NCI-H774 (cell line): ENCODE results near the gene ABR.
"Not testable (repeated sequence)": the region's sequence is repeated elsewhere in the genome, so short reads cannot be mapped to it uniquely, and the experiment has no call there.

Experiments
- DNase-seq: peaks from one replicate; lab custom pipeline; 2025; lab: John Stamatoyannopoulos, UW

Gene ABR

DNA sequence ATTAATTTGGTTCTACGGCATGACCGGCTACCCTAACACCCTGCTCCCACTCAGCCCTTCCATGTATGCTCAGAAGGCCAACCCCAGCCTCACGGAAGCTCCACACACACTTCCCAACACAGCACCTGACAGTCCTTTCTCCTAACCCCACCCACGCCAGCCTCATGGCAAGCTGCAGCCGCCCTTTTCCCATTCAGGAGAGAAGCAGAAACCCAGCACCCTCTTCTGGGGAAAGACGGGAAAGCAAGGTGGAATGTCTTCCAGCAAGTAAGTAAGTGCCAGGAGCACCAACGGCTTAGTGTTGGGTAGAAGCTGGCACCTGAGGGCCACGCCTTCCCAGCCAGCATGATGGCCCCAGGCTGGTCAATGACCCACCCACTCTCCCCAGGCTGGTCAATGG, 32.1 kb downstream of the ABR start:
- DNase-seq = no peak

DNA sequence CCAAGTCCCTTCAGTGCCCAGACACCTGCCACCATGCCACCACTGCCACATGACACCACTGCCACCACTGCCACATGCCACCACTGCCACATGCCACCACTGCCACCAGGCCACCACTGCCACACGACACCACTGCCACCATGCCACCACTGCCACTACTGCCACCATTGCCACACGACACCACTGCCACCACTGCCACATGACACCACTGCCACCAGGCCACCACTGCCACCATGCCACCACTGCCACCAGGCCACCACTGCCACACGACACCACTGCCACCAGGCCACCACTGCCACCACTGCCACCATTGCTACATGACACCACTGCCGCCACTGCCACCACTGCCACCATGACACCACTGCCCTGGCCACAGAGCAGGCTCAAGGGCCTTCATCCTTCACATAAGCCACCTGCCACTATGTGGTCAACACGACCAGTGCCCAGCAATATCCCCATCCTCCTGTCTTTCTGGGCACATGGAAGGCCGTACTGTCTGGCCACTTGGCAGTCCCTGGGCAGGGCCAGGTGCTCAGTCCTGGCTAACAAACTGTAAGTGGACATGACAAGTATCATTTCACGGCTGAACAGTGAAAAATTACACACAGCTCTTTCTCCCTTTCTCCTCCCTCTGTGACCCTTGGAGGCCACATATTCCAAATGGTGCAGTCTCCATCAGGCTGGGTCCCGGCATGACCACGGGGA, 33.1 kb downstream of the ABR start:
- DNase-seq = no peak

DNA sequence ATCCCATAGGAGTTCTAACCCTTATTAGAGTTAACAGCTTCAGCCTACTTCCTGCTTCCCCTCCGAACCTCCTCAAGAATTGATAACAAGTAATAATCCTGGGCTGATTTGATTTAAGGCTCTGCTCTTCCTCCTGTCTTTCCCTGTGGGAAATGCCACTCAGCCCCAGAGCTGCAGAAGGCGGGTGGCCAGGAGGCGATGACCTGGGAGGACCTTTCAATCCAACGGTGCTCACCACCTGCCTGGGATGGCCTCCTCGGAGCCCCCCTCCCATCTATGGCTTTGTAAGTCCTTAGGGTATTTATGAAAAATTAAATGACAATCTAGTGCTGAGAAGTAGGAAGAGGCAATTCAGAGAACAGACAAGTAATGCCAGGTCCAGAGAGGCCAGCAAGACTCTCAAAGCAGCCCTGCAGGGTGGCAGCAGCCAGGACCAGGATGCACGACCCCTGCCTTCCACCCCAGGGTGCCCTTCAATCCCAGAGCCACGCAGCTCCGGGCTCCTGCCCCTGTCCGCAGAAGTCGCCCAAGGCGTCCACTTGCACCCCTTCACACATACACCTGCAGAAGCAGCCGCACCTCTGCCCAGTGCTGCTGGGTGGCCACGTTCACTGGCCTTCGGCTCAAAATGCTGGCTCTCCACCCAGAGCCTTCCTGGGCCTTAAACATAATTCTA, 34.3 kb downstream of the ABR start:
- DNase-seq = no peak

DNA sequence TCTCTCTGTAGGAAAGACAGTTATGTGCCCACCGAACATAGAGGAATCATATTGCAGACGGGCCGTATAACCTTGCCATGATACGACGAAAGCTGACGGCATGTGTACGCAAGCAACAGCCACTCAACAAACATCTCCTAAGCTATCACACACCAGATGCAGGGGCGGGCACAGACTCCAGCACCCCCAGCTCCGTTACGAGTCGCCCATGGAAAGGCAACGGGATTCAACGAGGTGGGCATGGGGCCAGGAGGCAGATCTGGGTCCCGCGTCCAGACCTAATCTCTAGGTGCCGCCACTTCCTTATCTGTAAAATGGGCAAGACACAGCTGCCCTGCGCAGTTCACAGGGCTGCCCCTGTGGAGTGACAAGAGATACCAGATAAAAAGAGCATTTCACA, 35.6 kb downstream of the ABR start:
- no peak for DNase-seq

DNA sequence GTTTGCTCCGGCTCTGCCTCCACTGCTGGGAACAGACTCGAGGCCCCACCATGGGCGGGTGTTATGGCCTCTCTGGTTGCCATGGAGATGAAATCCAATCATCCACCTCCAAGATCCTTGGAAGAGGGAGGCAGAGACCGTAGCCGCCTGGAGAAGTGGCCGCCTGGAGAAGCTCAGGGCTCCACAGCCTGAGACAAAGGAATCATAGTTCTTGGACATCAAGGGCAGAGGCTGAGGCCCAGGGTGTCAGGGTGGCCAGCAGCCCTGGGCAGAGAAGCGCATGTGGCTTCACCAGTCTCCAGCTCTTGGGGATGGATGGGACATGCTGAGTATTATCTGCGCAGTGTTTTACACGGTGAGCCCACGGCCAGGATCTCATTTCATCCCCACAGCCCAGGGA, 36.2 kb downstream of the ABR start:
- no peak for DNase-seq

DNA sequence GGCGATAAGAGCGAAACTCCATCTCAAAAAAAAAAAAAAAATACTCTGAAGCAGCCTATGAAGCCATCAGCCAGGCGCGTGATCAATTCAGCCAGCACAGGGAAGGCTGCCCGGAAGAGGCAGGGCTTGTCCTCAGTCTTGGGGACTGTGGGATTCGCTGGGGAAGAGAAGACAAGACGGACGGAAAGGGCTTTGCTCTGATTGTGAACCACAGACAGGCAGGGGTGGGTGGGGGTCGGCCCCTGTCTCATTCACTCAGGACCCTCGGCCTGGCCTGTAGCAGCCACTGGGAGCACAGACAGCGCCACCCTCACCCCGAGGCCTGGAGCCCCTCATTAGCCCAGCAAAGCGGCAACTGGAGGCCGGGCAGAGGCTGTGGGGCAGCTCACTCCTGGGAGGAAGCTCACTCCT, 37.2 kb downstream of the ABR start:
- no peak for DNase-seq

DNA sequence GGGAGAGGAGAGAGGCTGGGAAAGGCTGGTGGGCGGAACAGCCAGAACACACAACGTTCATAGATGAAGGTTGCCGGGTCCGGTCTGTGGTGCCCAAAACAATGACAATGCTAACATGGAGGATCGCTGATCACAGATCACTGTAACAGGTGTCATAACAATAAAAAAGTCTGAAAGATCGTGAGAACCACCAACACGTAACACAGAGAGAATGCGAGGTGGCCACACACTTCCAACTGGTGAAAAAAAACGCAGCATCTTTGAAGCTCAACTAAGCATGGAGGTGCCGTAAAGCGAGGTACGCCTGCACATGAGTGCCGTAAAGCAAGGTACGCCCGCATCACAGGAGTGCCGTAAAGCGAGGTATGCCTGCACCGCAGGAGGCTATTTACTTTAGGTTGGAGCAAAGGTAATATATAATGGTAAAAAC, 42.3 kb downstream of the ABR start:
- no peak for DNase-seq

DNA sequence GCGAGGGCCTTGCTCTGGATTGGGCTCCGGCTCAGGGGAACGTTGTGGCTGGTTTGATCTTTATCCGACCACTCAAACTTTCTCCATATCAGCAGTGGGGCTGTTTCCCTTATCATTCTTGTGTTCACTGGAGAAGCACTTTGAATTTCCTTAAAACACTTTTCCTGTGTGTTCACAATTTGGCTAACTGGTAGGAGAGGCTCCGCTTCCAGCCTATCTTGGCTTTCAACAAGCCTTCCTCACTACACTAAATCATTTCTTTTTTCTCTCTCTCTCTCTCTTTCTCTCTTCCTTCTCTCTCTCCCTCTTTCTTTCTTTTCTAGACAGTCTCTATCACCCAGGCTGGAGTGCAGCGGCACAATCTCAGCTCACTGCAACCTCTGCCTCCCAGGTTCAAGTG, 43.0 kb downstream of the ABR start:
- no peak for DNase-seq

DNA sequence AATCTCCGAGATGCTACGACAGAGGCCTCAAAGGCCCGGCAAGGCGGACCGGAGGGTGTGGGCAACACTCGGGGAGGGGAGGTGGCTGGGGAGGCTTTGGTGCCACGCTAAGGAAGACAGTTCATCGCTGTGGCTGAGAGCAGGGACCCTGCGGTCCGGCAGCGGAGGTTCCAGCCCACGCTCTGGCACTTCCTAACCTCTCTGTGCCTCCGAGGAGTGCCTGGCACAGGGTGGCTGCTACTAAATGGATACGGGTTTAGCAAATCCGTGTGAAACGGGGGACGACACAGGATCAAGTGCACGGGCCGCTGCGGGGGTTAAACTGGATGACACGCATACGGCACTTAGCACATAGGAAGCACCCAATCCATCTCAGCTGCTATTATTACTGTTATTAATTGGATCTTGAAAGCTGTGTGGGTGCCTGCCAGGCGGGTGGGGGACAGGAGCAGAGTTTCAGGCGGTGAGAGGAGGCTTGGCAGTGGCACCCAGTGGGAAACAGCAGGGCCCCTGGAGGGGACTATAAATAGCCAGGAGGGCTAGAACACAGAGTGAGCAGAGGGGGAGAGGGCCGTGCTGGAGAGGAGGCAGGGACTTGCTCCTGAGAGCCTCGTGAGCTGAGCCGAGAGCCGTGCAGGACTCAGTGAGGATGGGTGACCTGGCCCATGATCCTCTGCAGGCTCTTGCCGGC, 45.0 kb downstream of the ABR start:
- no peak for DNase-seq

DNA sequence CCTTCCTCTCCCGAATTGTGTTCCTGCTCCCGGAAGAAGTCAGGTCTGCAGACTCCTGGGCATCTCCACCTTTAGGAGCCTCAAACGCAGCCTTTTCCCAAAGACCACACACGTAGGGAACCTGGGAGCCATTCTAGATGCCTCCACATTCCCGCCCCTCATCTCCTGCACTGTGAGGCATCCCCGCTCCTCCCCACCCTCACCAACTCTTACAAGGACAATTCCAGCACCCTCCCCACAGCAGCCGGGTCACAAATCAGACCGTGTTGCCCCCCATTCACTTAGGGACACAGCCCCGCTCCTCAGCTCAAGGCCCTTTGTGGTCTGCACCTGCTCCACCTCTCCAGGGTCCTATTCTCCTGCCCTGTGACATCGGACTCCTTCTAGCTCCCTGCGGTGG, 49.6 kb downstream of the ABR start:
- no peak for DNase-seq

DNA sequence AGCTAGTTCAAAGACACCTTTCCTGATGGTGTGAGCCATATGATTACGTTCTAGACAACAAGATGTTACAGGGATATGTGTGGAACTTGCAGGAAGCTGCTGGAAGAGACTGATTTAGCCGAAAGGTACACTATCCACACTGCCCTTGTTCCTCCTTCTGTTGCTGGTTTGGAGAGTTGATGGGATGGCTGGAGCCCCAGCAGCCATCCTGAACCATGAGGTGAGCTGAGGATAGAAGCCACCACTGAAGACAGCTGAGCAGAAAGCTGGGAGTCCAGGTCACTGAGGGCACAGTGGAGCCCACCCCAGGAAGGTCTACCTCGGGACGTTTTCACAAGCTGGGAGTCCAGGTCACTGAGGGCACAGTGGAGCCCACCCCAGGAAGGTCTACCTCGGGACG, 51.3 kb downstream of the ABR start:
- not testable (repeated sequence) for DNase-seq

DNA sequence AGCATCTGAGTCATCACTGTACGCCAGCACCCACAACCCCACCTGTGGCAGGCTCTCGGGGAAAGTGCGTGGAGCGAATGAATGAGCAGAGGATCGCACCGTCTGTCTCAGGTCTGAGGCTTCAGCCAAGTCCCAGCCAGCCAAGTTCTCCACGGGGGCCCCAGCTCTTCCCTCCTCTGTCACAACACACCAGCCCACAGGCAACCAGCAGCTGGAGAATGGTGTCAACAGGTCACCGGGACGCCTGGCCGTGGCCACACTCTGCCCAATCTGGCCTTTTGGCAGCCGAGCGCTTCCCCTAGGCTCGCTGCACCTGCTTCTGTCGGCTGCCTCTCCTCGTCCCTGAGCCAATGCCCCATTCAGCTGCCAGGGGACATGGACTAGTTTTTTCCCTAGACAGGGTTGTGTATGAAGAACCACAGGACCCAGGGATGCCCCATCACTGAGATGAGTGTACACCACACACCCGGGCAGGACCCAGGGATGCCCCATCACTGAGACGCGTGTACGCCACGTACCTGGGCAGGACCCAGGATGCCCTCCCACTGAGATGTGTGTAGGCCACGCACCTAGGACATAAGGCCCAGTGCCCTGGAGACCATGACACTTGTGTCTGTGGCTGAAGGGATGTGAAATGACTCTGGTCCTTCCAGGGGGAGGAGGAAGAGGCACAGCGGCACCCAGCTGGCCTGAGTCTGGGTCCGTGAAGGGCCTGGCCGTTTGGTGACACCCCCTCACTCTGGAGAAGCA, 52.8 kb downstream of the ABR start:
- DNase-seq = no peak

DNA sequence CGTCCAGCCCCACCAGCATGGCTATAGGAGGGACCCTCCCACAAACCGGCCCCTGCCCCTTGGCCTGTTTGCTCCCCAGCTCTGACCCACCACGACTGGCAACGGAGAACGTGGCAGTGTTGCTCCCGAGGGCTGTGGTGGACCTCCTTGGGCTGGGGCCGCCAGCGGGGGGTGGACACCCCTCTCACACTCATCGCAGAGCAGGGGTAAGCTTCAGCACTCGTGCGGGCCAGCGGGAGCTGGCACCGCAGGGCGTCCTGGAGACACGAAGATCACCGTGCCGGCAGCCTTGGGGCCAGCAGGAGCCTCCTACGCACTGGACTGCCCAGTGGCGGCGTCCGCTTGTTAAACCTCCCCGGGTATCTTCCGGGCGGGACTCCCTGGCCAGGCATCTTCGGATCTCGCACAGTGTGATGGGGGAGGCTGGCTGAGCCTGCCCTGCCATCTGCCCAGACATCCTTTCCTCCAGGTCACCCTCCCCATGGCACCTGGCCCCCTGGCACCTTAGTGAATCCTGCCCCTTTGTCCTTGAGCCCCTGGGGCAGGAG, 53.5 kb downstream of the ABR start:
- DNase-seq = no peak

DNA sequence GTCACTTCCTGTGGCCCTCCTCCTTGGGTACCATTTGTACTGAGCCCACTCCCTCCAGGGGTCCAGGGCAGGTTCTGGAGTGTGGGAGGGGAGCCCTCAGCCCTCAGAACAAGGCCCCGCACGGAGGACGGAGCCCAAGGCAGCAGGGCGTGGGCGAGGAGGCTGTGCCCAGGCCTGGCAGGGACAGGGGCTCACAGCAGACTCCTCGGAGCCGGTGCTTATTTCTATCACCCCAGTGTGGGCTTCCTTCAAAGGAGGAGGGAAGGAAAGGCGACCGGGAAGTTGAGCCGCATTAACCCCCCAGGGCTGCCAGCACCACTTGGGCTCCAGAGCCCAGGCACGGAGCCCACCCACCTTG, 54.0 kb downstream of the ABR start:
- DNase-seq = no peak

DNA sequence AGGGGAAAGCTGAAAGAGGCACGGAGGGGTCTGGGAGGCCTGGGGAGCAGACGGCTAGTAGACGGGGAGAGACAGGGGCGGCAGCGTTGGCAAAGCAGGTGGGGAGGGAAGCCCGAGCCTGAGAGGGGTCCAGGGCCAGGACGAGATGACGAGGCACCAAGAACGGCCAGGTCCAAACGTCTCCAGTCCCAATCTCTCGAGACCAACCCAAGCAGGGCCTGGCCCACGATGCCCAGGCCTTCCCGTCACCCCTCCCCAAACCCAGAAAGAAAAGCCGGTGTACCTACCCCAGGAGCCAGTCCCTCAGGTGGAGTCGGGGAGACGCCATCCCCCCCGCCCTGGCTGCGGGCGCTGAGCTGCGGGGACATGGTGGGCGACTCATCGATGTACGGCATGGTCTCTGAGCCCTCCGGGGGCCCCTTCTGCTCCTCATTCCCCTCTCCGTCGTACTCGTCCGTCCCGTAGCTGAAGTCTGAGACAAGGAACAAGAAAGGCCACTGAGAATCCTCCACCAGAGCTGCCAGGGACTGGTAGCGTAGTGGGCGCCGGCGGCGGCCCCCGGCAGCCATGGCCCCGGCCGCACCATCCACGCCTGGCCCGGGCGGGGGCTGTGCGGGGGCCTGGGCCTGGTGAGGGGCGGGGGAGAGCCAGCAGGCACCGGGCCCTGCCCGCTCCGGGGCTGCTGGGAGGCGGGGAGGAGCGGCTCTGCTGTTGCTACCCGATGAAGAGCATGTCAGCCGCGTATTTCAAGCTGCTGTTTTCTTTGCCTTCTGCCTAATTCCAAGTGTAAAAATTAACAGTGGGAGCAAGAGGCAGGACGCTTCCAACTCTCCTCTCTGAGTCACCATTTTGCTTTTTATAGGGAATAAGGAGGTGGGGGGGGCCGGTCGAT, 54.6 kb downstream of the ABR start:
- no peak for DNase-seq

DNA sequence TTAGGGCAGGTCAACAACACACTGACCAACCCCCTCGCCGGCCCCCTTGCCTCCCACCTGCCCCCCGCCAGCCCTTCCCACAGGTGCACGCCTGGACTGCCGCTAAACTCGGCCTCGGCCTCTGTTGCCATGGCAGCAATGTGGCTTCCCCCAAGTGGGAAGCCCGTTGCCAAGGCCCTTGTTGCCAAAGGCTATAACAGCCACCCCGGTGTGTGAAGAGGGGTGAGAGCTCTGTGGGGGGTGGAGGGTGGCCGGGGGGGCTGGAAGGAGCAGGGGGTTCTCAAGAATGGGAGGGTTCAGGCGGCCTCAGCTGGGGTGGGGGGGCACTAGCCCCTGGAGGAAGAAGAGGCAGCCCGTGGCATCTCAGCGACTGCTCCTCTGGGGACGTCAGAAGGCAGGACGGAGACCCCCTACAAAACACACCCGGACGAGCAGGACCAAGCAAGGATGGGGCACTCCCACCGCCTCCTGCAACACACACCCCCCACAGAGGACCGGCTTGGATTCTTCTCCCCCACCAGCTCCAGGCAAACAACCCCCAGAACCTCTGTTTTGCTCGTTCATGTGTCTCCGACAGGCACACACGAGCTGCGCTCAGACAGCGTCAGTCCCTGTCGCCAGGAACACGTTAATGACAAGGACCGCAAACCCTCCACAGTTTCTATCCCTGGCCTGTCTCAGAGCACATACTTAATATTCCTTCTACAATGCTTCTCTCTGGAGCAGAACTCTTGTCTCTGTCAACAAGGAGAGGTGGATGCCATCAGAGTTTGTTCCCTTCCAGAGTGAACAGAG, 55.7 kb downstream of the ABR start:
- no peak for DNase-seq

DNA sequence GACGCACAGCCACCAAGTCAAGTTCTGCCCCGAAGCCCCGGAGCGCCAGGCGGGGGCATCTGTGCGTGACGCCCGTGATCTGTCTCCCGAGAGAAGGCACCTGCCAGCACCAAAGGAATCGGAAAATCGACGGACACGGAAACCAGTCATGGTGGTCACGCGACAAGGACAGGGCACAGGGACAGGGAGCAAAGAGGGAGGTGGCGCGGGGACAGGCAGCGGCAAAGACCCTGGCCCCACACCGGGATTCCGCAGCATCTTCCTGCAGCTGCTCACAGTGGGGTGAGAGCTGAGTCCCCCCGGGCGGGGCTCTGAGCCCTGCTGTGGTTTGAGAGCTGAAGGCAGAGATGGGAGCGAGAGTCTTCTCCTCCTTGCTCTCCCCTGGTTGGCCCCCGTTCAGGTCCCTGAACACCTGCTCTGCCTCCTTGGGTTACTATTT, 56.4 kb downstream of the ABR start:
- no peak for DNase-seq

DNA sequence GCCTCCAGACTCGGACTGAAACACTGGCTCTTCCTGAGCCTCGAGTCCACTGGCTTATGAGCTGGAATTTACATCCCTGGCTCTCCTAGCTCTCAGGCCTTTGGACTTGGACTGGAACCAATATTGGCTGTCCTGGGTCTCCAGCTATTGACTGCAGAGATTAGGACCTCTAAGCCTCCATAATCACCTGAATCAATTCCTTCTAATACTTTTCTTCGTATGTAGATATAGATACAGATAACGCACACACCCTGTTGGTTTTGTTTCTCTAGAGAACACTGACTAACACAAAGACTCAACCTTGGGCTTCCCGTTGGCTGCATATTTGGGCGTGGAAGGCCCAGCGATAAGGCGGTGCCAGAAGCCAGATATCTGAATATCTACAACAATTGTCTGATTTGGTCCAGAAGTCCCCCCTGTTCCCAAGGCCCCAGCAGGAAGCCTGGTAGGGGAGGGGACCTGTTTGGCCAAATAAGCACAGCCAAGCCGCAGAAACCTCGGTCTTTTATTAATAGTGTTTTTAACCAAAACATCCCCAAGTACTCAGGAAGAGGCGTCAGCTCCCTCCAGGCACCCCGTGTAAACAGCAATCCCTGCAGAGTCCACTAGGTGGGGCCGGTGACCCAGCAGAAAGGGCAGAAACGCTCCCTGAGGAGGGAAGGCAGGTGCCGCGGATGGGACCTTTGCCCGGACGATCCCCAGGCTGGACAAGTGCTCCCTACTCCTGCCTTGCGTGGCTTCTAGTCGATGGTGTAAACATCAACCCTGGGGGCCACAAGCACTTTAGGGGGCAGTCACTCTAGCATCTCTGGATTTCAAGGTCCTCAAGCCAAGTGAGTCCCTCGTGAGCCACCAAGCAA, 57.0 kb downstream of the ABR start:
- DNase-seq = no peak

DNA sequence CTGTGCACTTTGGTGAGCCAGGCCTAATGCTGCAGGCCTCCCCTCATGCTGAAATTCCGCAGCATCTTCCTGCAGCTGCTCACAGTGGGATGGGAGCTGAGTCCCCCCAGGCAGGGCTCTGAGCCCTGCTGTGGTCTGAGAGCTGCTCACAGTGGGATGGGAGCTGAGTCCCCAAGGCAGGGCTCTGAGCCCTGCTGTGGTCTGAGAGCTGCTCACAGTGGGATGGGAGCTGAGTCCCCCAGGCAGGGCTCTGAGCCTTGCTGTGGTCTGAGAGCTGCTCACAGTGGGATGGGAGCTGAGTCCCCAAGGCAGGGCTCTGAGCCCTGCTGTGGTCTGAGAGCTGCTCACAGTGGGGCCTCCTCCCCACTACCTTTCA, 58.4 kb downstream of the ABR start:
- DNase-seq = not testable (repeated sequence)
